Stimulated activated CD4-positive, alpha-beta T cell treated with anti-CD3 and anti-CD28 coated beads, Interleukin-2, amount 100 ng/mL, for 24 hours (primary cell): Measurements from ENCODE around the gene CNKSR2.
A peak's percentile ranks its signal among the peaks of the same experiment; 100 is the strongest.

Source experiments
- DNase-seq, 2 donors: peaks; one replicate each; pipeline ENCODE4 v3.0.0-alpha.2; 2020

Gene CNKSR2

DNA sequence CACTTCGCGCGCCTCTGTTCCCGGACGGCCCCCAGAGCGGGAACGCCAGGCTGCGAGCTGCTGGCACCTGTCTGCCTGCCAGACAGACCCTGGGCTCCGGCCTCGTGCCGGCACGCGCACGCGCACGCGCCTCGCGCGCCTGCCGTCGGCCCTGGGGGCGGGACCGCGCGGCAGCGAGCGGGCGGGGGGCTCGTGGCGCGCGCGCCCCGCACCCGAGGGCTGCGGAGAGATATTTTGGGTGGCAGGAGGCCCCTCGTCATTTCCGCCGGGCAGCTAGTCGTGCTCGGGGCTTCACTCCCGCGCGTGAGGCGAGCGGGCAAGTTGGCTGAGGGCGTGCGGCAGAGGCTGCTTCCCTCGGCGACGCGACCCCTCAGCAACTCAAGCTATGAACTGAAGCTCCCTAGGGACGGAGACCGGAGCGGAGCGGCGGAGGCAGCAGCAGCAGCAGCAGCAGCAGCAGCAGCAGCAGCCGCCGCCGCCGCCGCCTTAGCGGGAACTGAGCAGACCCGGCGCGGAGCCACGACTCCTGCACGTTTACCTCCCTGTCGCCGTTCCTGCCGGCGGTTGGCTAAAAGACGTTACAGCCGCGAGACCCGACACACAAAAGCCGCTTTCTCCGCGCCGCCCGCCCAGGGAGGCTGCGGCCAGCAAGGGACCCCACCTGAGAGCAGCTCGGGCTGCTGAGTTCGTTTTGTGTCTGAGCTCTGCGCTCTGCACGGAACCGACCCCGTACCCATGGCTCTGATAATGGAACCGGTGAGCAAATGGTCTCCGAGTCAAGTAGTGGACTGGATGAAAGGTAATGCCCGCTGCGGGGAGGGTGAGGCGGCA lies at the start of gene CNKSR2:
Gene CNKSR2 (plus strand): TSS at position 256 of the 831 bp plus-strand sequence. CDS start 480 bp downstream, at position 736.
- DNase-seq: peak; percentile 68 to 74

DNA sequence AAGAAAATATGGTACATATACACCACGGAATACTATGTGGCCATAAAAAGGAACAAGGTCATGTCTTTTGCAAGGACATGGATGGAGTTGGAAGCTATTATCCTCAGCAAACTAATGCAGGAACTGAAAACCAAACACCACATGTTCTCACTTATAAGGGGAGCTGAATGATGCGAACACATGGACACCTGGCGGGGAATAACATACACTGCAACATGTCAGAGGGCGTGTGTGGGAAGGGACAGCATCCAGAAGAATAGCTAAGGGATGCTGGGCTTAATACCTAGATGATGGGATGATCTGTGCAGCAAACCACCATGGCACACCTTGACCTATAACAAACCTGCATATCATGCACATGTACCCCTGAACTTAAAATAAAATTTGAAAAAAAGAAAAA lies 19.5 kb upstream of the CNKSR2 start:
- DNase-seq: no peak

DNA sequence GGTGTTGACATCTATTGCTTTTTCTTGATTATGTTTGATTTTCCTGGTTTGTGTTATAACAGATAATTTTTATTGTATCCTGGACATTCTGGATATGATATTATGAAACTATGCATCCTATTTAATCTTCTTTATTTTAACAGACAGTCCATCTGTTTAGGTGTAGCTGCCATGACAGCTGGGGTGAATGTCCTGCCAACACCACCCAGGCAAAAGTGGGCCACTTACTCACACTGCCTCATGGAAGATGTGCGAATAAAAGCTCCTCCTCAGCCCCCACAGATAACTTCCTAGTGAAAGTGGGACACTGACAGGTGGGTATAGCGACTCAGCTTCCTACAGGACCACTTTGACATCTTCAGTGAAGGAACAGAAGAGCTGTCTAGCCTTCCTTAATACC lies 18.4 kb upstream of the CNKSR2 start:
- no peak for DNase-seq

DNA sequence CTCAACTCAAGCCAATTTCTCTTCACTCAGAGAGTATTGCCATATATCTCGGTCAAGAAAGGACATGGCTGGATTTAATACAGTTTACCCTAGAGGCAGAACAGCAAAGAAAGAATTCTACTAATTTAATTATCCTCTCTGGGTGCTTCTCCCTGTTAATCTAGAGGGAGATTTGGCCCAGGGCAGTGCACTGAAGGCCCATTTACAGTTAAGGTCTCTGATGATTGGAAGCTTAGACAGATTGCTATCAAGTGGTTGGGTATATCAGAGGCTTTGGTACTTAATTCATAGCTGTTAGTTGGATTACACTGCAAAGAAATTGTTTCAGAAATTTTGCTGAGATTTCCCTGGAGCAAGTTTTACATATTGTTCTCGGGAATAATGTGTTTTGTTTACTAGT lies 4.6 kb upstream of the CNKSR2 start:
- no peak for DNase-seq

DNA sequence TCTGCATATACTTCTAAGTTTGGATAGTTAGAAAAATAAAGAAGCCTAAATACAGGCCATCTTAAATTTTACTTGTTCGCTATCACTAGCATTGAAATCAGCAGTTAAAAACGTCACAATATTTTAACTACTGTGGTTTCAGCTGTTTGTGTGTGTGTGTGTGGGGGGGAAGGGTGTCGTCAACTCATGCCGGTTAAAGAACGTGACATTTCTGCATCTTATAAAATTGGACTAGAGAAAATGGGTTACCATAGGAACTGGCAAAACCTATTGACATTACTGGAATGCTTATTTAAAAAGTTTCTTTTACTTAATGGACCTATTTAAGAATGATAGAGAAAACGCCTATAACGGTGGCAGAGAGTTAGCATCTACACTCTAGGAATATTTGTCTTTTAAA lies 1.2 kb upstream of the CNKSR2 start:
- no peak for DNase-seq

DNA sequence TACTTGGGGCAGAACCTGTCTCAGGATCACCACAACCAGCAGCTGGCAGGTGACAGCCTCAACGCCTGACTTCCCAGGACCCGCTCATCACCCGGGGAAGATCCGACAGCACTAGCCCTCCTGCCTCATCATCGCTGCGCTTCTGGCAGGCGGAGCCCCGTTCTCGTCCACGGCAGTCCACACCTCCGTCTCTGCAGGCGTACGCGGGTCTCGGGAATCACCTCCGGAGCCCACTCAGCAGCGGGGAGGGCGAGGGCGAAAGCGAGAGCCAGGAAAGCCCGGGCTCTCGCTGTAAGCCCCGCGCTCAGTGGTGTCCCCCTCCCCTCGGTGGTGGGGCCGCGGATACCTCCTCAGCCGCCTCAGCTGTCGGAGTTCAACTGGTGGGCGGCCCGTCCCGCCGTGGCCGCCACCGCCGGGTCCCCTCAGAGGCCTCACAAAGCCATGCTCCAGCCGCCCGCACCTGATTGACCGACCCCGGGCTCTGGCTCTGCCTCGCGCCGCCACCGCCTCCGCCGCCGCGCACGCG lies 518 bp upstream of the CNKSR2 start:
- peak in 1 of 2 donors; percentile 33 for DNase-seq

DNA sequence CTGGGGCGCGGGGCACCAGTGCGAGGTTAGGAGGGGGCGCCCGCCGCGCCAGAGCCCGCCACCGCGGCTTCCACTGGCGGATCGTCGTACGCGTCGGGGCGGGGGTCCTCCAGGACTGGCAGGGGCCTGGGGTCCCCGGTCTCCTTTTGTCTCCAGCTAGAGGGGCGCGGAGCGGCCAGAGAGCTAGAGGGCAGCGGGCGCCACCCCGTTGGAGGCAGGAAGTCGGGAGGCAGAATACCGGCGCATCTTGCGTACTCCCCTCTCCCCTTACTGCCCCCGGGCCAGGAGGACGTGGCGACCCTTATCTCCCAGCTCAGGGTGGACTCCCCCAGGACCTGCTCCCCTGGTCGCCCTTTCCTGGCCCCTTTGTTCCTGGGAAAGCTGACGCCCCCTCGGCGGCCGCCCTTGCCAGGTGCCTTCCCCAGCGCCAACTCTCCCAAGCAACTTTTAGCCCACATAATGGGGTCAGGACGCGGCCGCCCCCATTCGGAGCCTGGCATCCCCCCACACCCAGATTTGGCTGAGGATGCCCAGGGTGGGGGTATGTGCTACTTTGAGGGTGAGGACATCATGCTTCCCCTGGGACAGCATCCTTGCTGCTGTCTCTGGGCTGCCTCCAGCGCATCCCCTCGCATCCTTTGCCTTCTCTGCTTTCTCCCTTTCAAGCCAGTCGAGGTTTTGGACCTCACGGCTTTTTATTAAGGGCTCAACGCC lies 933 bp downstream of the CNKSR2 start:
- peak in 1 of 2 donors; percentile 20 for DNase-seq

DNA sequence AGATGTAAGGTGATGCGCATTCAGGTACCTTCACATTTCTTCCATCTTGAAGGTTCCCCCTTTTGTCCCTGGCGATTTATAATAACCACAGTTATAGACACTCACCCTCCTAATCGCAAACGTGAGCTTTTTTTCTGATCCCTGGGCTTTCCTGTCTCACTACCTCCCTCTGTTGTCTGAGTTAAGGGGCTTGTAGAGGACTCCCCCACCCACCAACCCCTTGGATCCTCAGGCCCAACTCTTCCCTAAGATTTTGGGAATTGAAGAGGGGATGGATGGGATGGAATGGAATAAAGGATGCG lies 1.4 kb downstream of the CNKSR2 start:
- no peak for DNase-seq

DNA sequence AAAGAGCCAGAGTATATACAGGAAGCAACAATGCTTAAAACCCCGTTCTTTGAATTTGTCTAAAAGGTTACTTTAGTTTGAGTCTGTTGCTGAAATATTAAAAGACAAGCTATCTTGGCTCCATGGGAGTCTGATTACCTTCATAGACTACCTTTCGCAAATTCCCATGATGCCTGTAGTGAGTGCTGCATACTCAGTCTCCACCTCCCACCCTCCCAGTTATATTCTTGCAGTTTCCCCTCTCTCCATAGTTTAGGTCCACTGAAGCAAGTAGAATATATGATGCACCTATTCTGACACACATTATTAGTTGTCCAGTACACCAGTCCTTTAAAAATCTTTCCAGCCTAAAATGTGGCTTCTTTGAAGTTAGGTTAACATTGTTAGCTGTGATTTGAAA lies 2.4 kb downstream of the CNKSR2 start:
- DNase-seq: no peak

DNA sequence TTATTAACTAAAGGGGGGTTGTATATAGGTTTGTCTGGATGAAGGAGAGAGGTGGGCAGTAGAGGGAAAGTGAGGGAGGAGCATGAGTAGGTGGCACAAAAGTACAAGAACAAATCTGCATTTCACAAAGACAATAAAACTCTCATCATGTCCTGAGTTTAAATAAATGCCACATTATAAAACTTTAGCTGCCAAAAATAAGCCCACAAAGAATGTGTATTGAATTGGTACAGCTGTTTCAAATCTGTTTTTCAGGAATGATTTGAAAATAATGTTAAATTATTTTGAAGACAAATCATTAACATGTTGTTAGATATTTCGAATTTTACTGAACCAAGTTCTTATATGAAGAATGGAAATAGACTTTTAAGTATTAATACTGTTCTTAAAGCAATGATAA lies 5.8 kb downstream of the CNKSR2 start:
- DNase-seq: no peak

DNA sequence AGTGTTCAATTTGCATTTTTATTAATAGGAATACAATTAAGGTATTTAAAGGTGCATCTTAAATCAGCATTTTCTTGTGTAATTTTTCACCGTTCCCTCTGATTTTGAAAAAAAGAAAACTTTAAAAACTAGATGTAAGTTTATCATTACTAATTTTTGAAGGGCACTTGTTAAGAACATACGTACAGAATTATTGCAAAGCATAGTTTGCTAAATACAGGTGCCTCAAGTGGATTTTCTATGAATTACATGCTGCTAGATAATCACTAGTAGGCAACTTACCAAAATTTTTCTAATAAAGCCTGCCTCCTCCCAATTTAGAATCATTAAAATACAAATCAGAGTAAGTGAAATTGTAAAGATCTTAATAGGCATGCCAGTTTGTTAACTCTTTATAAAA lies 8.5 kb downstream of the CNKSR2 start:
- DNase-seq: no peak

DNA sequence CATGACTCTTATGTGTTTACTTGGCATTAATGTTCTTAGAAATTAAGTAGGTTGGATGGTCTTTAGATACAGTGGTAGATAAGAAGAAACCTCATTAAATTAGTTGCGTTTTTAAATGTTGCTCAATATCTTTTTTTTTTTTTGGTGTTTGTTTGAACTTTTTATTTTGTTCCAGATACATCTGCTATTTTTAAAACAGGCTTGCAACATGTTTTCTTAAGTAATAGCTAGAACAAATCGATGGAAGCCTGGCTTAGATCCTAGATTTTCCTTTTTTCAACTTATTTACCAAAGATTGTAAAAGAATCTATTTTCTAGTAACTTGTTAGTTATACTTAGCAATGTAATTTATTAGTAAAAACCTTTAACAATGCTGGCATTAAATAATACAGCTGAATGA lies 9.3 kb downstream of the CNKSR2 start:
- no peak for DNase-seq

DNA sequence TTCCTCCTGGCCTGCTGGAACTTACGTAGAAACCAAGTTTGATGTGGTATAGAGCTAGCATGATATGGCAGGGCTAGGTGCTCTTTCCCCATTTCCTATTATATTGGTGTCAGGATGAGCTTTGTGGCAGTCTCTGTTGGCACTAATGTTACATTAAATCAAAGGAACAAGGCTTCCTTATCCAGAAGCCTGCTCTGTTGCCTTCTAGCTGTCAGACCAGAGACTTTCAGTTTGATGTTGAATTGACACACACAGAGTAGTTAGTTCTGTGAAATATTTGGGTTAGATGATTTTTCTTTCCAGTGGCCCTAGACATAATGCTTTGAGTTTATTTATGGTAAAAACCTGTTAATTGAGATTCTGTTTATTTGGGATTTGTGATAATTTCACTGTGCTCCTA lies 10.0 kb downstream of the CNKSR2 start:
- DNase-seq: no peak

DNA sequence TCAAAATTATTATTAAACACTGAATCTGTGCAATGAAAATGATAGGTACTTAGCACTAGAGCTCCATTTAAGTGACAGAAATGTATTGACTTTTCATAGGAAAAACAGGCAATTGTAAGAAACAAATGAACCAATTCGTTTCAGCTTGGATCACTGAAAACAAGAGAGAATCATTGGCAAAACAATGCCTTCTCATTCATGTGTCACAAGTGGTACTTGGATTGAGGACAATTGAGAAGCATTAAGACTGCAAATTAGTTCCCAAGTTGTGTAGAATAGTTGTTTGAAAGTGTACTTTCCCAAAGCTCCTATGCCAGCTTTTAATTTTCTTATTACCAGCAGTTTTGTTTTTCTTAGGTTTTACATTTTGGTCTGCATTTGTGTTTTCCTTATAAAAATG lies 20.6 kb downstream of the CNKSR2 start:
- DNase-seq: no peak

DNA sequence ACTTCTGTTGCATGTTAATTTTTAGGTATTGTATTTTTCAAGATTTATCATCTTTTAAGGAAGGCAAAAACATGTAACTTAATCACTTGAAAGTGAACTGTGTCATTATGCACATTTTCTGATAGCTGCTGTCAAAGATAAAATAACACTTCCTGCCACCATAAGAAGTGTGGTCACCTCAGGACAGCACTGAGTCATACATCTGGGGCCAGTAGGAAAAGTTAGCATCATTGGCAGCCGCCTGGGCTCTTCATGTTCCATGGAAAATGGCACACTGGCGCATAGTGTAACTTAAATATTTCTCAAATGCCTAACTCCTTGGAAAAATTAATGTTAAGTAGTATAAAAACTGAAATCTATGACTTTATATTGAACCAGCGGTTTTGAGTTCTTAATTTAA lies 24.2 kb downstream of the CNKSR2 start:
- DNase-seq: no peak

DNA sequence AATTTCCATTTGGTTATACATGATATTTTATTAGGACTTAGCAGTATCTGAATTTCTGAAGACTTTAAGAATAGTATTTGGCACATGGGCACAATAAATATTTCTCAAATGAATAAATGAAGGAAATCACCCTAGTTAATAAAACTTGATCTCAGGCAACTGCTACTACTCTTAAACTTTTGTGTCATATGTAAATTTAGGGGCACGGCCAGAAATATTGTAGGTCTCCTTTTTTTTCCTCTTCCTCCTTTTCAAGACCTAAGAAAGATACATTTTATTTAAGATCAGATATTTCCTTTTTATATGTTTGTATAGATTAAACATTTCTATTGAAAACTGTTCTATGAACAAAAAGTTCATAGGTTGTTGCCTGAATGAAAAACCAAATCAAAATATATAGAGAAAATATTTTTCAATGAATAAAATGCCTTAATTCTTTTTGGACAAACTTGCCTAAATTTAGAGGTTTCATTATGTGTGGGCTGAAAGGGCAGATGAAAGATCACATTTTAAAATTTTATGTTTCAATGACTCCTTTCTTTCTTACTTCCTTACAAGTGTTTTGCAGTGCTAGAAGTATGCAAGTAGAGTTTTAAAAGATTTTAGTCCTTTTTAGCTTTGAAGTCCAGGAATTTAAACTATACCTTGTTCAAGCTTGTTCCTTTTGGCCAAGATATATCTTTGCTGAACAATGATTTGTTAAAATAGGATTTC lies 26.3 kb downstream of the CNKSR2 start:
- no peak for DNase-seq

DNA sequence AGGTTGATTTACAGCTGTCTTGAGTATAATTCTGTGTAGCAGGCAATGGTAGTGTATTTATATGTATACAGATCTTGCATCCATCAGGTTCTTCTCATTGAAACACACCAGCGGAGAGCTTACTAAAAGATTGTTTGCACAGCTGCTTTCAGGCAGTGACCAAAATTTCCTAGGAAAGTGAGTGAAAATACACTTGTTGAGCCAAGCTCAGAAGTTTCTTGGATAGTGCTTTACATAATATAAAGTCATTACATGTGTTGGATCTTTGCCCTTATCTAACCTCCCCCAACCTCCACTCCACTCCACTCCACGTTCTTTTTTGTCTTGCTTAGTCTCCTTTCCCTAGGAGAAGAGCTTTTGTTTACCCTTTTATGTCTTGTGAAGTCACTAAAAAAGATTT lies 34.1 kb downstream of the CNKSR2 start:
- DNase-seq: no peak

DNA sequence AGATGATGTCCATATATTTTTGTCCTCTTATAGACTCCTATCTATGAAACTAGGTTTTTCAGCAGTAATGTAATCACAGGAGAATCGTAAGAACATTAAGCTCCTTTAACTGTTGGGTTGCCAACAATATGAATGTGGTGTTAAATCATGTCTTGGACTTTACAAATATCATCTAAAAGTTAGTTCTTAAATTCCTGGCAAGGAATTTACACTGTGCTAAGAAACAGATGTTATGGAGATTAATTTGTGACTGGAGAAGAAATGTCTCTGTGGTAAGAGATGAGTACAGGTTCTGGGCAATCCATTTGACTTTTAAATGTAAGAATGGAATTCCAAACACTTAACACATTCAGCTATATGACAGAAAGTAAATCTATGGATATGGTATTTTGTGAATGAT lies 34.6 kb downstream of the CNKSR2 start:
- DNase-seq: no peak

DNA sequence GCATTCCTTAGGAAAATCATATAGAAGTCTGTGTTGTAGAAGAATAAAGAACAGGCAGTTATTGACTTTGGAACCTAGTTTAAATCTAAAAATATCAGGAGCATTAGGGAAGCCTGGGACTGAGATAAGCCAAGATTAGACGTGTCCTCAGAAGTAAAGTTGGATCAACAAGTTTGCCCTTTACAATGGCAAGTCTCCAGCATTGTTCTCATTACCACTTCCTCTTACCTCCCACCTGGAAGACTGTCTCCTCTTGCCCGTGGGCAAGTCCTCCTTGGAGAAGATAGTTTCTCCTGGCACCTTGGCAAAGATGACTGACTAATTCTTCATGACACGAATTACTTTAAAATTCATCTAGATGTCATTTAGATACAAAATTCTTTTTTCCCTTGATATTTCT lies 37.8 kb downstream of the CNKSR2 start:
- DNase-seq: no peak

DNA sequence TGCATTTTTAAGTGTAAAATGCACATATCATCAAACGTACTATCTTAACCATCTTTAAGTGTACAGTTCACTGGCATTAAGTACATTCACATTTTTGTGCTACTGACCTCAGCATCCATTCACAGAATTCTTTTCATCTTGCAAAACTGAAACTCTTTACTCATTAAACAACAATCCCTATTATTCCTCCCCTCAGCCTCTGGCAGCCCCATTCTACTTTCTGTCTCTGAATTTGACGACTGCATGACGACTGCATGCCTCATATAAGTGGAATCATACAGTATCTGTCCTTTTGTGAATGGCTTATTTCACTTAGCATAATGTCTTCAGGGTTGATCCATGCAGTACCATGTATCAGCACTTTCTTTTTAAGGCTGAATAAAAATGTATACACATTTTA lies 38.7 kb downstream of the CNKSR2 start:
- no peak for DNase-seq

DNA sequence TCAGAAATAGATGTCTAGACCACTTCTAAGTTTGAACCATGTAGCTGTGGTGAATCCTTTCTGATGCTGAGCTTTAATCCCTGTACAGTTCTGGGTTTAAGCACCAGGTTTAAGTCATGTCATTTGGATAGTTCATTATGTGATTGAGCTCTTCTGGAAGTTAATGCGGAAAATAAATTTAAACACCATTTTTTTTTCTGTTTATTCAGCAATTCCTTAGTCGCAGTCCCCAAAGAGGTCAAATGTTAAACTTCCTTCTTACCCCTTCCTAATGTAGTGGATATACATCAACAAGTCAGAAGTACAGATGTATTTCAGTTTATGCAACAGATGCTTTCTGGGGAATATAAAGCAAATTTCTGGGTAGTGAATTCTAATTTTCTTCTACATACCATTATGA lies 52.9 kb downstream of the CNKSR2 start:
- no peak for DNase-seq

DNA sequence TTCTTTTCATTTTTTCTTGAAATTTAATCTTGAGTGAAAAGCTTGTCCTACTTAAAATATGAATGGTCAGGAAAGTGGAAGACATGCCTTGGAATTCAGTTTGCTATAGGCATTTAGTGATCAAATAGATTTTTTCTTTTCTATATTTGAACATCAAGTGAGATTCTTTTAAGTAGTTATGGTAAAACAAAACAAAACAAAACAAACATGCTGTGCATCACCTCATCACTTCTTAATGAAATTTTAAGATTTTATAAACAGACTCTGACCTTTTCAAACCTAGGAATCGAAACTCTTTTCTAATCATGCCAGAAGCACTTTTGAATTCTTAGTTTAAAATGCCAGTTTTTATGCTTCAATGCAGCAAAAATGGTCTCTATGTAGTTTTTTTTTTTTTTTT lies 62.8 kb downstream of the CNKSR2 start:
- DNase-seq: no peak

DNA sequence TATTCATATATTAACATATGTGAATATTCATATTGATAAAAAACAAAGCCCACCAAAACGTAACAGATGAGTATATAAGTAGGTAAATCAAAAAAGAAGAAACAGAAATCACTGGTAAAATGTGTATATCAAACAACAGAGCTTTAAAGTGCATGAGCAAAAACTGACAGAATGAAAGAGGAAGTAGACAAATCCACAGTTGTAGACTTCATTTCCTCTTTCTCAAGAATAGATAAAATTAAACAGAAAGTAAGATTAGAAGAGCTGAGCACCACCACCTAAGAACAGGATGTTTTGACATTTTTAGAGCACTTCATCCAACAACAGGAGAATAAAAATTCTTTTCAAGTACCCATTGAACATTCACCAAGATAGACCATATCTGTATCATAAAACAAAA lies 64.6 kb downstream of the CNKSR2 start:
- no peak for DNase-seq

DNA sequence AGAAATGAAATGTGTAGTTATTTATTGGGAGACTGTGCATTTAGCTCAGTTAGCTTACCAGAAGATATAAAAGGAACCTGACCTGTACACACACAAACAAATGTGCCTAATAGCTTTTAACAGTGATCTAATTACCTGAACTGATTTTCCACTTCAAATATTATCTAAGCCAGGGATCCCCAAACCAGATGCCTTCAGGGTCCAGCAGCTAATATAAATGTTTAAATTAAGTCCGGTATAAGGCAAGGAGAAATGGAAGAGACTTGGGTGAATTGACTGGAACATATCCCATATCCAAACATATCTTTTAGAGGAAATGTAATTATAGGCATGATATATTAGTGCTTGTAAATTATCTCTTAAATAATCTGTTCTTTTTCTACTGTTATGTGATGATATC lies 66.7 kb downstream of the CNKSR2 start:
- no peak for DNase-seq
